H9 (cell line): ENCODE data around the gene MATK. TPM values are rescaled to one million over a fixed set of nuclear protein-coding genes. Genes with fewer than 3 reads are reported as not detected.

ENCODE experiments used
- DNase-seq: peaks from one replicate; pipeline ENCODE4 v3.0.0-alpha.2; 2017
- H2AFZ ChIP-seq: one replicate; pipeline ENCODE4 v1.6.1; 2013; ENCODE audit warnings: mild to moderate bottlenecking, low read length, control low read depth, moderate library complexity
- H2AK5ac ChIP-seq: 2 replicates; pipeline ENCODE4 v1.6.1; 2013; ENCODE audit warnings: low read length, control low read depth, mixed read lengths; ENCODE audit not compliant: insufficient read length
- H2BK120ac ChIP-seq: one replicate; pipeline ENCODE4 v1.6.1; 2013; ENCODE audit warnings: low read depth, mild to moderate bottlenecking, low read length, control low read depth, inconsistent platforms; ENCODE audit not compliant: poor library complexity, severe bottlenecking
- H2BK12ac ChIP-seq: 2 replicates; pipeline ENCODE4 v1.6.1; 2013; ENCODE audit warnings: low read length, control low read depth, mixed read lengths, low read depth; ENCODE audit not compliant: insufficient read length
- H2BK15ac ChIP-seq: 2 replicates; pipeline ENCODE4 v1.6.1; 2013; ENCODE audit warnings: low read depth, low read length, control low read depth
- H2BK20ac ChIP-seq: one replicate; pipeline ENCODE4 v1.6.1; 2013; ENCODE audit warnings: low read depth, mild to moderate bottlenecking, low read length, control low read depth, inconsistent platforms; ENCODE audit not compliant: poor library complexity, severe bottlenecking
- H2BK5ac ChIP-seq: 2 replicates; pipeline ENCODE4 v1.6.1; 2013; ENCODE audit warnings: low read length, control low read depth, mixed read lengths; ENCODE audit not compliant: insufficient read length
- H3K14ac ChIP-seq: 2 replicates; pipeline ENCODE4 v1.6.1; 2013; ENCODE audit warnings: low read length, control low read depth; ENCODE audit not compliant: insufficient read depth
- H3K18ac ChIP-seq: 2 replicates; pipeline ENCODE4 v1.6.1; 2013; ENCODE audit warnings: low read depth, mild to moderate bottlenecking, mixed read lengths, low read length, control low read depth; ENCODE audit not compliant: insufficient read length
- H3K23ac ChIP-seq: 2 replicates; pipeline ENCODE4 v1.6.1; 2013; ENCODE audit warnings: low read length, control low read depth, mixed read lengths, low read depth; ENCODE audit not compliant: insufficient read length
- H3K23me2 ChIP-seq: 2 replicates; pipeline ENCODE4 v1.6.1; 2013; ENCODE audit warnings: low read depth, mild to moderate bottlenecking, mixed read lengths, low read length, control low read depth; ENCODE audit not compliant: insufficient read length, poor library complexity, severe bottlenecking
- H3K27ac ChIP-seq: 2 replicates; pipeline ENCODE4 v1.5.1; 2013; ENCODE audit warnings: low read length, control low read depth, mixed read lengths, low read depth; ENCODE audit not compliant: insufficient read length
- H3K27me3 ChIP-seq: 2 replicates; pipeline ENCODE4 v1.6.1; 2013; ENCODE audit warnings: low read length, control low read depth, inconsistent platforms; ENCODE audit not compliant: insufficient read depth
- H3K4ac ChIP-seq: 2 replicates; pipeline ENCODE4 v1.6.1; 2013; ENCODE audit warnings: low read depth, mild to moderate bottlenecking, control low read depth, inconsistent platforms, low read length, moderate library complexity
- H3K4me1 ChIP-seq: 2 replicates; pipeline ENCODE4 v1.6.1; 2013; ENCODE audit warnings: low read length, control low read depth, inconsistent platforms; ENCODE audit not compliant: insufficient read depth
- H3K4me2 ChIP-seq: 2 replicates; pipeline ENCODE4 v1.6.1; 2013; ENCODE audit warnings: low read length, control low read depth, mixed read lengths; ENCODE audit not compliant: insufficient read length, insufficient read depth
- H3K56ac ChIP-seq: 2 replicates; pipeline ENCODE4 v1.6.1; 2013; ENCODE audit warnings: low read depth, mild to moderate bottlenecking, mixed read lengths, low read length, control low read depth; ENCODE audit not compliant: insufficient read length
- H3K79me1 ChIP-seq: 2 replicates; pipeline ENCODE4 v1.6.1; 2013; ENCODE audit warnings: low read depth, mild to moderate bottlenecking, moderate library complexity, low read length, control low read depth, inconsistent platforms; ENCODE audit not compliant: insufficient read depth, poor library complexity, severe bottlenecking
- H3K79me2 ChIP-seq: 2 replicates; pipeline ENCODE4 v1.6.1; 2013; ENCODE audit warnings: low read length, control low read depth, inconsistent platforms; ENCODE audit not compliant: insufficient read depth
- H3K9ac ChIP-seq: 2 replicates; pipeline ENCODE4 v1.6.1; 2013; ENCODE audit warnings: low read length, control low read depth, mixed read lengths; ENCODE audit not compliant: insufficient read length; ENCODE audit errors: extremely low read depth
- H3K9me3 ChIP-seq: one replicate; pipeline ENCODE4 v1.6.1; 2013; ENCODE audit warnings: low read depth, low read length, inconsistent platforms; ENCODE audit not compliant: control insufficient read depth
- H3T11ph ChIP-seq: one replicate; pipeline ENCODE4 v1.6.1; 2013; ENCODE audit warnings: mild to moderate bottlenecking, low read length, control low read depth, inconsistent platforms
- H4K20me1 ChIP-seq: one replicate; pipeline ENCODE4 v1.6.1; 2013; ENCODE audit not compliant: control insufficient read depth, insufficient read length, insufficient read depth
- H4K5ac ChIP-seq: 2 replicates; pipeline ENCODE4 v1.6.1; 2013; ENCODE audit warnings: low read depth, mild to moderate bottlenecking, mixed read lengths, low read length, control low read depth; ENCODE audit not compliant: insufficient read length
- H4K8ac ChIP-seq: replicated peaks from 2 replicates; pipeline ENCODE4 v1.6.1; 2013; ENCODE audit warnings: low read length, control low read depth, mixed read lengths, low read depth; ENCODE audit not compliant: insufficient read length
- H4K91ac ChIP-seq: 2 replicates; pipeline ENCODE4 v1.6.1; 2013; ENCODE audit warnings: low read depth, mild to moderate bottlenecking, moderate library complexity, mixed read lengths, low read length, control low read depth; ENCODE audit not compliant: insufficient read length
- H3K27ac Mint-ChIP-seq, 3 experiments: 2 replicates in 2 of 3; 3 replicates in 1 of 3; pipeline ENCODE4 v1.8.0; 2020 to 2021; ENCODE audit warnings: mixed read lengths in 3 of 3, mild to moderate bottlenecking in 1 of 3, moderate library complexity in 1 of 3
- H3K27me3 Mint-ChIP-seq: 2 replicates; pipeline ENCODE4 v1.8.0; 2021; ENCODE audit warnings: low read depth, mild to moderate bottlenecking, moderate library complexity, mixed read lengths
- H3K36me3 Mint-ChIP-seq, 3 experiments: 2 replicates in 2 of 3; 3 replicates in 1 of 3; pipeline ENCODE4 v1.8.0; 2020 to 2021; ENCODE audit warnings: low read depth in 3 of 3, mixed read lengths in 3 of 3; ENCODE audit not compliant: insufficient read depth in 1 of 3
- H3K4me1 Mint-ChIP-seq, 2 experiments: 2 replicates each; pipeline ENCODE4 v1.8.0; 2020; ENCODE audit warnings: mixed read lengths in 2 of 2
- H3K4me3 Mint-ChIP-seq, 2 experiments: 2 replicates in 1 of 2; 3 replicates in 1 of 2; pipeline ENCODE4 v1.8.0; 2020 to 2021; ENCODE audit warnings: mild to moderate bottlenecking in 2 of 2, mixed read lengths in 2 of 2, moderate library complexity in 1 of 2
- H3K9me3 Mint-ChIP-seq, 2 experiments: 2 replicates in 1 of 2; 3 replicates in 1 of 2; pipeline ENCODE4 v1.8.0; 2020; ENCODE audit warnings: mild to moderate bottlenecking in 2 of 2, mixed read lengths in 2 of 2, moderate library complexity in 1 of 2
- CTCF ChIP-seq: fragments of 200-600 bp; sonication (generic); conservative IDR thresholded peaks from 3 replicates; pipeline ENCODE4 v1.8.0; 2021; ENCODE audit warnings: antibody characterized with exemption, mild to moderate bottlenecking
- WGBS: extraction: QIAGEN DNeasy Blood & Tissue Kit; methylation state at CpG from one replicate; pipeline ENCODE4 v1.1.7; 2013; ENCODE audit warnings: missing lambda C conversion rate, low lambda C conversion rate, mixed read lengths; ENCODE audit not compliant: insufficient read length; ENCODE audit errors: extremely low coverage; 5-methylcytosine and 5-hydroxymethylcytosine counted together
- total RNA-seq: library from RNA; stranded (reverse); gene quantifications from 2 replicates; pipeline ENCODE4 v1.2.1, GENCODE V29; 2021

MATK gene
- total RNA-seq, 1 experiment from 2014 or later = 13.5 TPM

- H3K9me3 ChIP-seq = no peaks in the 10 kb centered on the region
- no peak overlapping the region for H2BK15ac ChIP-seq
- no peak overlapping the region for H3K4me3 Mint-ChIP-seq
- H3K9me3 Mint-ChIP-seq = peaks cover 2 to 3% of the 10 kb centered on the region in 2 experiments; a peak in 3 of 5 replicates
- H2BK120ac ChIP-seq = no peak overlapping the region
- TF ChIP-seq CTCF = no peak
- no peak overlapping the region for H2AFZ ChIP-seq
- no peak overlapping the region for H2BK5ac ChIP-seq
- H3K27me3 ChIP-seq = no peaks in the 10 kb centered on the region
- H2BK20ac ChIP-seq = no peak overlapping the region
- H3K18ac ChIP-seq = no peak overlapping the region
- H3K4me1 ChIP-seq = no peaks in the 10 kb centered on the region
- no peaks in the 10 kb centered on the region for H3K4me1 Mint-ChIP-seq
- H4K8ac ChIP-seq = no peak overlapping the region
- H3K23ac ChIP-seq = no peak overlapping the region
- no peaks in the 10 kb centered on the region for H3K23me2 ChIP-seq
- no peak overlapping the region for H3T11ph ChIP-seq
- no peak overlapping the region for H3K4ac ChIP-seq
- H3K36me3 Mint-ChIP-seq = no peaks in the 10 kb centered on the region; a peak in 1 of 7 replicates
- DNase-seq = no peak
- H4K91ac ChIP-seq = no peak overlapping the region
- H4K5ac ChIP-seq = no peak overlapping the region
- H3K14ac ChIP-seq = no peak overlapping the region
- no peaks in the 10 kb centered on the region for H3K79me2 ChIP-seq
- peak overlapping the region in 1 of 3 experiments; percentile 87; a peak in 1 of 7 replicates for H3K27ac Mint-ChIP-seq
- no CpG with 5 or more reads among the region's 6 CpGs for WGBS
- no peak overlapping the region for H2BK12ac ChIP-seq
- no peaks in the 10 kb centered on the region for H3K79me1 ChIP-seq
- H2AK5ac ChIP-seq = no peak overlapping the region
- no peaks in the 10 kb centered on the region for H3K27me3 Mint-ChIP-seq
- H3K27ac ChIP-seq = no peak overlapping the region
- H3K9ac ChIP-seq = no peak overlapping the region
- no peak overlapping the region for H3K56ac ChIP-seq
- H3K4me2 ChIP-seq = no peak overlapping the region
- H4K20me1 ChIP-seq = no peaks in the 10 kb centered on the region
These were observed 45.8 kb upstream of the MATK start for GRCh38 chr19:3832001-3832400.
